OCI-M2 (cell line): ENCODE results near the gene WWOX.

Experiments
- DNase-seq: peaks from one replicate; lab custom pipeline; 2025; ENCODE audit not compliant: unreplicated experiment; lab: John Stamatoyannopoulos, UW

The WWOX gene

GRCh38 chr16:78140818-78141466 is 41.5 kb downstream of the WWOX start:
- DNase-seq, result no peak

- DNase-seq, result no peak
Measured at GRCh38 chr16:78142788-78143187, 43.3 kb downstream of the WWOX start.

- no peak for DNase-seq
Measured at GRCh38 chr16:78146807-78147206, 47.4 kb downstream of the WWOX start.

- DNase-seq, result no peak
Measured at GRCh38 chr16:78147911-78148401, 48.5 kb downstream of the WWOX start.

- DNase-seq, result no peak
Measured at GRCh38 chr16:78150233-78150632, 50.8 kb downstream of the WWOX start.

- no peak for DNase-seq
Measured at GRCh38 chr16:78154729-78155461, 55.4 kb downstream of the WWOX start.

- DNase-seq, result no peak
Measured at GRCh38 chr16:78155791-78156345, 56.4 kb downstream of the WWOX start.

GRCh38 chr16:78161023-78161729 is 61.7 kb downstream of the WWOX start:
- no peak for DNase-seq

- DNase-seq, result no peak
Measured at GRCh38 chr16:78163772-78164670, 64.6 kb downstream of the WWOX start.

- DNase-seq, result no peak
Measured at GRCh38 chr16:78170494-78170933, 71.1 kb downstream of the WWOX start.

GRCh38 chr16:78175287-78175686 is 75.8 kb downstream of the WWOX start:
- DNase-seq, result no peak

- DNase-seq, result no peak
Measured at GRCh38 chr16:78176435-78176834, 77.0 kb downstream of the WWOX start.

- no peak for DNase-seq
Measured at GRCh38 chr16:78177218-78177617, 77.8 kb downstream of the WWOX start.

- no peak for DNase-seq
Measured at GRCh38 chr16:78177987-78178386, 78.5 kb downstream of the WWOX start.

GRCh38 chr16:78179666-78180065 is 80.2 kb downstream of the WWOX start:
- DNase-seq, result no peak

- DNase-seq, result no peak
Measured at GRCh38 chr16:78180349-78180748, 80.9 kb downstream of the WWOX start.

GRCh38 chr16:78183437-78184237 is 84.2 kb downstream of the WWOX start:
- no peak for DNase-seq

- DNase-seq, result no peak
Measured at GRCh38 chr16:78184238-78185183, 85.1 kb downstream of the WWOX start.

- no peak for DNase-seq
Measured at GRCh38 chr16:78189121-78189520, 89.7 kb downstream of the WWOX start.
